GM19455 (cell line): ENCODE measurements around the gene ITGA11.

ENCODE experiments used
- ATAC-seq: cut with Tn5 transposase; IDR thresholded peaks from one replicate; pipeline ENCODE4 v1.9.1; 2021; ENCODE audit not compliant: unreplicated experiment

The ITGA11 gene

GRCh38 chr15:68276668-68277067, 155.3 kb downstream of the ITGA11 start:
- ATAC-seq: no peak

- ATAC-seq: no peak
These were observed 156.7 kb downstream of the ITGA11 start for GRCh38 chr15:68275165-68275746.

GRCh38 chr15:68274201-68274848, 157.6 kb downstream of the ITGA11 start:
- ATAC-seq: no peak

GRCh38 chr15:68272721-68273271, 159.2 kb downstream of the ITGA11 start:
- no peak for ATAC-seq

- ATAC-seq: no peak
These were observed 160.0 kb downstream of the ITGA11 start for GRCh38 chr15:68271854-68272471.

- no peak for ATAC-seq
These were observed 163.6 kb downstream of the ITGA11 start for GRCh38 chr15:68268405-68268804.

GRCh38 chr15:68265674-68266073, 166.3 kb downstream of the ITGA11 start:
- no peak for ATAC-seq

- no peak for ATAC-seq
These were observed 166.9 kb downstream of the ITGA11 start for GRCh38 chr15:68265081-68265480.

GRCh38 chr15:68264282-68264681, 167.7 kb downstream of the ITGA11 start:
- ATAC-seq: no peak

- ATAC-seq: no peak
These were observed 169.2 kb downstream of the ITGA11 start for GRCh38 chr15:68262514-68263356.

- ATAC-seq: no peak
These were observed 170.0 kb downstream of the ITGA11 start for GRCh38 chr15:68261980-68262379.

GRCh38 chr15:68261241-68261640, 170.7 kb downstream of the ITGA11 start:
- ATAC-seq: no peak

GRCh38 chr15:68259883-68260282, 172.1 kb downstream of the ITGA11 start:
- ATAC-seq: no peak

GRCh38 chr15:68258692-68259091, 173.3 kb downstream of the ITGA11 start:
- no peak for ATAC-seq

GRCh38 chr15:68256675-68257450, 175.1 kb downstream of the ITGA11 start:
- no peak for ATAC-seq

GRCh38 chr15:68252925-68253534, 178.9 kb downstream of the ITGA11 start:
- no peak for ATAC-seq

GRCh38 chr15:68249058-68249713, 182.8 kb downstream of the ITGA11 start:
- no peak for ATAC-seq
